Karpas-422 (cell line): ENCODE results near the gene CLDN1. TPM values are rescaled to one million over a fixed set of nuclear protein-coding genes. Genes with fewer than 3 reads are reported as not detected.

Experiments used
- DNase-seq: peaks from one replicate; pipeline ENCODE4 v3.0.0-alpha.2; 2015
- H2AFZ ChIP-seq: fragments of 200-600 bp; sonication (generic); 2 replicates; pipeline ENCODE4 v1.6.1; 2014; ENCODE audit warnings: antibody characterized with exemption, low read length, mixed read lengths
- H3K27ac ChIP-seq: fragments of 200-600 bp; sonication (generic); 2 replicates; pipeline ENCODE4 v1.5.1; 2014; ENCODE audit warnings: mild to moderate bottlenecking, low read length, moderate library complexity
- H3K27me3 ChIP-seq: fragments of 200-600 bp; sonication (generic); 2 replicates; pipeline ENCODE4 v1.6.1; 2014; ENCODE audit warnings: low read length, mixed read lengths
- H3K36me3 ChIP-seq: fragments of 200-600 bp; sonication (generic); 2 replicates; pipeline ENCODE4 v1.6.1; 2014; ENCODE audit warnings: low read length, mixed read lengths; ENCODE audit not compliant: insufficient read depth
- H3K4me1 ChIP-seq: fragments of 200-600 bp; sonication (generic); 2 replicates; pipeline ENCODE4 v1.6.1; 2014; ENCODE audit warnings: mild to moderate bottlenecking, low read length, mixed read lengths
- H3K4me2 ChIP-seq: fragments of 200-600 bp; sonication (generic); 2 replicates; pipeline ENCODE4 v1.6.1; 2014; ENCODE audit warnings: low read length, low read depth, mild to moderate bottlenecking; ENCODE audit not compliant: poor library complexity, severe bottlenecking
- H3K4me3 ChIP-seq: fragments of 200-600 bp; sonication (generic); 2 replicates; pipeline ENCODE4 v1.5.1; 2014; ENCODE audit warnings: mild to moderate bottlenecking, antibody characterized with exemption, low read length, mixed read lengths
- H3K79me2 ChIP-seq: fragments of 200-600 bp; sonication (generic); 2 replicates; pipeline ENCODE4 v1.6.1; 2014; ENCODE audit warnings: mild to moderate bottlenecking, low read length, mixed read lengths
- H3K9ac ChIP-seq: fragments of 200-600 bp; sonication (generic); 2 replicates; pipeline ENCODE4 v1.6.0; 2014; ENCODE audit warnings: low read length
- H3K9me2 ChIP-seq: fragments of 200-600 bp; sonication (generic), shearing (Covaris generic); replicated peaks from 2 replicates; pipeline ENCODE4 v1.6.0; 2014; ENCODE audit warnings: mild to moderate bottlenecking, low read length, moderate library complexity; ENCODE audit not compliant: insufficient read depth
- H3K9me3 ChIP-seq: fragments of 300-700, 200-600 bp; sonication (generic); 2 replicates; pipeline ENCODE4 v1.6.1; 2014; ENCODE audit warnings: low read length, mixed read lengths
- H4K20me1 ChIP-seq: fragments of 200-600 bp; sonication (generic); 2 replicates; pipeline ENCODE4 v1.6.1; 2014; ENCODE audit warnings: mild to moderate bottlenecking, antibody characterized with exemption, low read length, low read depth; ENCODE audit not compliant: insufficient read depth
- total RNA-seq: library from RNA; depleted of rRNA; stranded (reverse); fragments of >200 nt; shearing (Covaris generic); gene quantifications from 2 replicates; pipeline ENCODE4 v1.2.3, GENCODE V29; 2014; ENCODE audit warnings: low replicate concordance; rRNA removed

The CLDN1 gene
- total RNA-seq, 1 experiment from 2014 or later, result not detected

GRCh38 chr3:190265126-190265525 lies 57.1 kb downstream of the CLDN1 start:
- Histone ChIP-seq H4K20me1 (no peaks in the 10 kb centered on the region), H3K27ac (no peak overlapping the region), H3K4me3 (no peak overlapping the region), H3K36me3 (no peaks in the 10 kb centered on the region), H2AFZ (no peak overlapping the region), H3K9ac (no peak overlapping the region), H3K9me2 (no peaks in the 10 kb centered on the region), H3K4me1 (no peaks in the 10 kb centered on the region), H3K4me2 (no peak overlapping the region), H3K27me3 (no peaks in the 10 kb centered on the region), H3K9me3 (peaks cover 12% of the 10 kb centered on the region), H3K79me2 (no peaks in the 10 kb centered on the region)
- DNase-seq, result no peak

GRCh38 chr3:190261740-190262139 lies 60.5 kb downstream of the CLDN1 start:
- no peaks in the 10 kb centered on the region for H3K27me3 ChIP-seq
- no peaks in the 10 kb centered on the region for H3K36me3 ChIP-seq
- H2AFZ ChIP-seq, result no peak overlapping the region
- no peak overlapping the region for H3K27ac ChIP-seq
- H3K9me3 ChIP-seq, result peaks cover 15% of the 10 kb centered on the region
- no peaks in the 10 kb centered on the region for H3K4me1 ChIP-seq
- no peak overlapping the region for H3K9ac ChIP-seq
- H3K9me2 ChIP-seq, result no peaks in the 10 kb centered on the region
- H4K20me1 ChIP-seq, result no peaks in the 10 kb centered on the region
- H3K79me2 ChIP-seq, result no peaks in the 10 kb centered on the region
- no peak overlapping the region for H3K4me3 ChIP-seq
- H3K4me2 ChIP-seq, result no peak overlapping the region
- DNase-seq, result no peak

- H2AFZ ChIP-seq, result no peak overlapping the region
- H3K36me3 ChIP-seq, result no peaks in the 10 kb centered on the region
- no peak overlapping the region for H3K9ac ChIP-seq
- H3K9me3 ChIP-seq, result peaks cover 15% of the 10 kb centered on the region
- DNase-seq, result no peak
- H3K79me2 ChIP-seq, result no peaks in the 10 kb centered on the region
- H3K27ac ChIP-seq, result no peak overlapping the region
- H3K27me3 ChIP-seq, result no peaks in the 10 kb centered on the region
- H3K4me3 ChIP-seq, result no peak overlapping the region
- H4K20me1 ChIP-seq, result no peaks in the 10 kb centered on the region
- no peaks in the 10 kb centered on the region for H3K9me2 ChIP-seq
- no peak overlapping the region for H3K4me2 ChIP-seq
- no peaks in the 10 kb centered on the region for H3K4me1 ChIP-seq
These were observed 61.2 kb downstream of the CLDN1 start for GRCh38 chr3:190261015-190261414.

- H3K9me2 ChIP-seq, result no peaks in the 10 kb centered on the region
- H3K36me3 ChIP-seq, result no peaks in the 10 kb centered on the region
- no peak overlapping the region for H3K4me2 ChIP-seq
- no peak for DNase-seq
- no peak overlapping the region for H2AFZ ChIP-seq
- peaks cover 14% of the 10 kb centered on the region for H3K9me3 ChIP-seq
- H4K20me1 ChIP-seq, result no peaks in the 10 kb centered on the region
- H3K9ac ChIP-seq, result no peak overlapping the region
- no peaks in the 10 kb centered on the region for H3K79me2 ChIP-seq
- no peak overlapping the region for H3K27ac ChIP-seq
- no peak overlapping the region for H3K4me3 ChIP-seq
- no peaks in the 10 kb centered on the region for H3K4me1 ChIP-seq
- no peaks in the 10 kb centered on the region for H3K27me3 ChIP-seq
These were observed 61.9 kb downstream of the CLDN1 start for GRCh38 chr3:190260301-190260700.

GRCh38 chr3:190258634-190259033 lies 63.6 kb downstream of the CLDN1 start:
- H3K9me3 ChIP-seq, result peaks cover 10% of the 10 kb centered on the region
- no peaks in the 10 kb centered on the region for H3K4me1 ChIP-seq
- no peak overlapping the region for H2AFZ ChIP-seq
- no peaks in the 10 kb centered on the region for H4K20me1 ChIP-seq
- no peaks in the 10 kb centered on the region for H3K9me2 ChIP-seq
- no peak overlapping the region for H3K9ac ChIP-seq
- no peaks in the 10 kb centered on the region for H3K79me2 ChIP-seq
- no peaks in the 10 kb centered on the region for H3K27me3 ChIP-seq
- DNase-seq, result no peak
- no peak overlapping the region for H3K4me2 ChIP-seq
- H3K36me3 ChIP-seq, result no peaks in the 10 kb centered on the region
- no peak overlapping the region for H3K27ac ChIP-seq
- H3K4me3 ChIP-seq, result no peak overlapping the region

Other genes starting within 250 kb of the CLDN1 start
- gene P3H2, start 201.5 kb downstream of the CLDN1 start, total RNA-seq, result not detected in 2 replicates
- not detected in 2 replicates for gene CLDN16, start 65.7 kb upstream of the CLDN1 start, total RNA-seq
- not detected in 2 replicates for gene TMEM207, start 127.5 kb upstream of the CLDN1 start, total RNA-seq
- 1.6 and 2.8 TPM in 2 replicates for gene IL1RAP, start 191.6 kb upstream of the CLDN1 start, total RNA-seq